ENCODE measurements around the gene FAR2.
"Not testable (repeated sequence)": the region's sequence is repeated elsewhere in the genome, so short reads cannot be mapped to it uniquely, and the experiment has no call there.

DNA sequence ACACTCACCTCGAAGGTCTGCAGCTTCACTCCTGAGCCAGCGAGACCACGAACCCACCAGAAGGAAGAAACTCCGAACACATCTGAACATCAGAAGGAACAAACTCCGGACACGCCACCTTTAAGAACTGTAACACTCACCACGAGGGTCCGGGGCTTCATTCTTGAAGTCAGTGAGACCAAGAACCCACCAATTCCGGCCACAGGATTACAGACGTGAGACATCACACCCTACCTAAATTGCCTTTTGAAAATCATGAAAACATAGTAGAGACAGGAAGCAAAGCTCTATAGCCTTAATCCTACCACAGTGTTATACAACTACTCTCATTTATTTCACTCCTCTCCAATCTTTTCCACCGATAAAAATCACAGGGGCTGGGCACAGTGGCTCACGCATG lies 108.6 kb downstream of the FAR2 start:
- TF ChIP-seq, protein P1, sequence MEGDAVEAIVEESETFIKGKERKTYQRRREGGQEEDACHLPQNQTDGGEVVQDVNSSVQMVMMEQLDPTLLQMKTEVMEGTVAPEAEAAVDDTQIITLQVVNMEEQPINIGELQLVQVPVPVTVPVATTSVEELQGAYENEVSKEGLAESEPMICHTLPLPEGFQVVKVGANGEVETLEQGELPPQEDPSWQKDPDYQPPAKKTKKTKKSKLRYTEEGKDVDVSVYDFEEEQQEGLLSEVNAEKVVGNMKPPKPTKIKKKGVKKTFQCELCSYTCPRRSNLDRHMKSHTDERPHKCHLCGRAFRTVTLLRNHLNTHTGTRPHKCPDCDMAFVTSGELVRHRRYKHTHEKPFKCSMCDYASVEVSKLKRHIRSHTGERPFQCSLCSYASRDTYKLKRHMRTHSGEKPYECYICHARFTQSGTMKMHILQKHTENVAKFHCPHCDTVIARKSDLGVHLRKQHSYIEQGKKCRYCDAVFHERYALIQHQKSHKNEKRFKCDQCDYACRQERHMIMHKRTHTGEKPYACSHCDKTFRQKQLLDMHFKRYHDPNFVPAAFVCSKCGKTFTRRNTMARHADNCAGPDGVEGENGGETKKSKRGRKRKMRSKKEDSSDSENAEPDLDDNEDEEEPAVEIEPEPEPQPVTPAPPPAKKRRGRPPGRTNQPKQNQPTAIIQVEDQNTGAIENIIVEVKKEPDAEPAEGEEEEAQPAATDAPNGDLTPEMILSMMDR (IDR thresholded peaks at IDR 0.05 in 4 of 5, conservative IDR thresholded peaks at IDR 0.05 in 1 of 5) = not testable (repeated sequence)
- TF ChIP-seq POLR2A (IDR thresholded peaks at IDR 0.05) = not testable (repeated sequence)

Data from gastrocnemius medialis (tissue), 4 donors.